Fibroblast of villous mesenchyme (primary cell): ENCODE data around the gene RAB34. TPM values are rescaled to one million over a fixed set of nuclear protein-coding genes. Genes with fewer than 3 reads are reported as not detected.

Source experiments
- DNase-seq: peaks from one replicate; pipeline ENCODE4 v3.0.0-alpha.2; 2010; ENCODE audit warnings: low read depth
- H3K4me3 ChIP-seq: 2 replicates; pipeline ENCODE4 v1.5.1; 2011; ENCODE audit warnings: low read depth, mild to moderate bottlenecking, low read length
- CTCF ChIP-seq: IDR thresholded peaks from 2 replicates; pipeline ENCODE4 v1.5.1; 2012; ENCODE audit warnings: low read depth, mild to moderate bottlenecking, low read length; ENCODE audit not compliant: insufficient read depth
- total RNA-seq: library from RNA; depleted of rRNA; stranded (reverse); fragments of >200 nt; gene quantifications from 2 replicates; pipeline ENCODE4 v1.2.3, GENCODE V29; 2012

The RAB34 gene
- total RNA-seq, 1 donor, result 148 TPM

DNA sequence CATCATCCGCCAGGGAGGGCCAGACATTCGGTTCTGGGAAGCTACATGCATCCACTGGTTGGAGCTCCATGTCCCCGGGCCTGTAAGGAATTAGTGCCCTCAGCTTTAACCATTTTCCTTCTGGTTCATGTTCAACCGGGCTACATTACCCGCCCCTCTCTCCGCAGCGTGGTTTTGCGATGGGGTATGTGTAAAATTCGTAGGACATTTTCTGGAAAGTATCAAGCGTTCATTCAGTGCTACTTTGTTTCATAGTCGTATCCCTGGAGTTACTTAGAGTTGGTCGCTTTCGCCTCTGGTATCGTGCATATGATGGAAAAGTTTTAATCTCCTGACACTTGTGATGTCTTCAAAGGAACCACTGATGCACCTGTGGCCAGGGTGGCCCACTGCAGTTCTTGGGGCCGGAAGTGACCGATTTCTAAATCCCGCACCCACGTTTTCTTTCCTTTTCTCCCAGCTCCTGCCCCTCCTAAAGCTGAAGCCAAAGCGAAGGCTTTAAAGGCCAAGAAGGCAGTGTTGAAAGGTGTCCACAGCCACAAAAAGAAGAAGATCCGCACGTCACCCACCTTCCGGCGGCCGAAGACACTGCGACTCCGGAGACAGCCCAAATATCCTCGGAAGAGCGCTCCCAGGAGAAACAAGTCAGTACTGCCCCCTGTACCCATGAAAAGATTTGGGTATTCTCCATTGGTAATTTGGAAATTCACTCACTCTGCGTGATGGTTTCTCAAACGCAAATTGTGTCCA, 2.8 kb upstream of the RAB34 start:
- peak; percentile 17 for TF ChIP-seq CTCF
- no peak for DNase-seq
- H3K4me3 ChIP-seq, result peak overlapping the region; percentile 97

DNA sequence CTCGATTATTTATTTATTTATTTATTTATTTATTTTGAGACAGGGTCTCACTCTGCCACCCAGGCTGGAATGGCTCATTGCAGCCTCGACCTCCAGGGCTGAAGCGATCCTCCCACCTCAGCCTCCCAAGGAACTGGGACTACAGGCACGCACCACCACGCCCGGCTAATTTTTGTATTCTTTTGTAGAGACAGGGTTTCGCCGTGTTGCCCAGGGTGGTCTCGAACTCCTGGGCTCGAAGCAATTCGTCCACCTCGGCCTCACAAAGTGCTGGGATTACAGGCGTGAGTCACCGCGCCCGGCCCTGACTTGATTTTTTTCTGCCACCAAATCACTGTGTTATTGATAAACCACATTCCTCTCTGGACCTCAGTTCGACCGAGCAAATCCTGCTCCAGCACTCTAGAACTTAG, 1.4 kb upstream of the RAB34 start:
- peak overlapping the region; percentile 97 for H3K4me3 ChIP-seq
- DNase-seq, result no peak
- TF ChIP-seq CTCF, result no peak

DNA sequence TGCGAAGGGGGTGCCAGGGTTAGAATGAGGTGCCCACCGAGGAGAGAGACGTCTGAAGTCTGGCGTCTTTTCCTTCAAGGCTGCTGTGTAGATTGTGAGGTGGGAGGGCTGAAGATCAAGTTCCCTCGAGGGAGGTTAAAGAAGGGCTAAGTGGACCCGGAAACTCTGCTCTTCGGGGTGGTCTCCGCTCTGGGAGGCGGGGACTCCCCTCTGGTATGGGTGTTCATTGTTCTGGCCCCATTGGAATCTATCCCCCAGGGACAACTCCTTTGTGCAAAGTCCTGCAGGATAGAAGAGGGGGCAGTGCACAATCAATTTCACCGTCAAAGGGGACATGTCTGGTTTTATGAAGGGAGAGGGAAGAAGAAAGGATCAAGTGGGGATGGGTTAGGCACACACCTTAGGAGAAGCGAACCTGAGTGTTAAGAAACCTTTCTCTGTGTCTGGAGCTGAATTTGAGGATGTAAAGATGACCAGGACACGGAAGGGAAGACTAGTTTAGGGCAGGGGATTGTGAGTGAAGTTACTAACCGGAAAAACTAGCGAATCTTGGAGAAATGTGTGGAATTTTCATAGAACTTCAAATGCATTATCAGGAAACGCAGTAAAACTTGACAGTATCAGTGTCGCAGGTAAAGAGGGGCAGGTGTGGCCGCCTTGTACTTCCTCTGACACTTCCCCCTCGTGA, 809 bp upstream of the RAB34 start:
- peak overlapping the region; percentile 97 for H3K4me3 ChIP-seq
- no peak for DNase-seq
- no peak for TF ChIP-seq CTCF

DNA sequence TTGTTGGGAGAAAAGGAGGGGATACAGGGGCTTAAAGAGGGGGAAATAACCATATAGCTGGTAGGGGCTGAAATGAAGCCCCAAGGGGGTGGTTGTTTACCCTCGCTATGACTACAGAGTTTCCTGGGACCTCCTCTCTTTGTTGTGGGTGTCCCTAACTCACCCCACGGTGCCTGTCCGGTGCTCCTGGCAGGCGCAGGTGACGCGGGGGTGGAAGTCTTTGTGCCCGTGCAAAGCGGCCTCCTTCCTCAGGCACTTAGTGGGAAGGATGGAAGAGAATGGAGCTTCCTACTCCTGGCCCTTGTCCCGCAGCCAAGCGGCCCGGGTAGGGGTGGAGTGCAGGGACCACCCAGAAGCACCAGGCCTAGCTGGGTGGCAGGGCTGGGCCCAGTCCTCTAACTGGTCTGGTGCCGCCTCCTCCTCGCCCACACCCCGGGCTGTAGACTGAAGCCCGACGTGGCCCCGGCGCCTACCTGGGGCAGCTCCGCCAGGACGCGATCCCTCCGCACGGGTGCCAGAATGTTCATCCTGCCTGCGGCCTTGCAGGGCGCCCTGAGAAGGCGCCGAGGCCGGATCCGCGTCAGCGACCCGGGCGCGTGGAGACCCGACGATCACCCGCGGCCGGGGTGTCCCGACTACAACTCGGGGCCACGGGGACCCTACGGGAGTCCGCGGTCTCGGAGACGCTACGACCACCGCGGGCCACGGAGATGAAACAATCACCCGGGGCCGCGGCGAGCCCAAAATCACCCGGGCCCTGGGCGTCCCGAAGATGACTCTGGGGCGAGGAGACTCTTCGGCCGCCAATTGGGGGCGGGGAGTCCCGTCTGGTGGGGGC, 709 bp downstream of the RAB34 start:
- DNase-seq, result peak; percentile 48
- peak overlapping the region; percentile 97 for H3K4me3 ChIP-seq
- TF ChIP-seq CTCF, result no peak

GRCh38 chr17:28715217-28715616, 2.5 kb downstream of the RAB34 start:
- no peak for TF ChIP-seq CTCF
- DNase-seq, result no peak
- no peak overlapping the region for H3K4me3 ChIP-seq

- H3K4me3 ChIP-seq, result no peak overlapping the region
- no peak for TF ChIP-seq CTCF
- DNase-seq, result no peak
Measured at GRCh38 chr17:28714281-28714680, 3.4 kb downstream of the RAB34 start.
